Ovary (tissue), 9 donors: Measurements from ENCODE around the gene DMWD. TPM values are rescaled to one million over a fixed set of nuclear protein-coding genes. Genes with fewer than 3 reads are reported as not detected.
A peak's percentile ranks its signal among the peaks of the same experiment; 100 is the strongest.

ENCODE experiments used
- DNase-seq, 5 donors: peaks; one replicate each; pipeline ENCODE4 v3.0.0-alpha.2; 2019 to 2020
- H3K27ac ChIP-seq, 2 donors: fragments of 200-600 bp; one replicate each; pipeline versions ENCODE4 v1.5.1 to v1.8.0; 2019 to 2022
- H3K27me3 ChIP-seq: fragments of 200-600 bp; one replicate; pipeline ENCODE4 v1.8.0; 2022
- H3K36me3 ChIP-seq: fragments of 200-600 bp; sonication (generic); one replicate; pipeline ENCODE4 v1.5.1; 2019
- H3K4me1 ChIP-seq: one replicate; pipeline ENCODE4 v1.8.1; 2013; ENCODE audit warnings: mild to moderate bottlenecking, moderate library complexity; ENCODE audit not compliant: insufficient read depth
- H3K4me3 ChIP-seq: fragments of 200-600 bp; sonication (generic); one replicate; pipeline ENCODE4 v1.5.1; 2017
- H3K9me3 ChIP-seq, 2 donors: fragments of 200-600 bp in 1 of 2; sonication (generic) in 1 of 2; one replicate each; pipeline versions ENCODE4 v1.5.1 to v1.8.1; 2013 to 2019; ENCODE audit warnings: mild to moderate bottlenecking in 1 of 2, moderate library complexity in 1 of 2
- EP300 ChIP-seq: sonication (generic); formaldehyde crosslinking; IDR thresholded peaks from one replicate; pipeline ENCODE4 v1.6.1; 2017; ENCODE audit warnings: antibody characterized with exemption
- POLR2A ChIP-seq: fragments of 450-650 bp; IDR thresholded peaks from one replicate; pipeline ENCODE4 v1.6.1; 2017; ENCODE audit warnings: antibody characterized with exemption, mild to moderate bottlenecking, moderate library complexity
- WGBS, 3 donors: extraction: QIAGEN DNeasy Blood & Tissue Kit in 1 of 3; methylation state at CpG; one replicate each; pipeline versions ENCODE4 v1.1.5 to v1.1.7; 2013 to 2017; 5-methylcytosine and 5-hydroxymethylcytosine counted together
- intact Hi-C, 4 donors: fragments of 100-400 bp; cut with DNase I; formaldehyde crosslinking; loops; one replicate each; pipeline versions ENCODE4 v1.11.0 to v1.15.1; 2022 to 2023
- polyA plus RNA-seq, 2 donors: library from polyadenylated mRNA; stranded (reverse); fragments of 200-250 nt in 1 of 2; fragments of 350-450 nt in 1 of 2; fragmentation: Illumina TruSeq in 1 of 2; extraction: RNeasy Lipid Tissue Mini Kit (QIAGEN cat#74804) in 1 of 2; gene quantifications; one replicate each; pipeline ENCODE4 v1.2.3, GENCODE V29; 2013 to 2014
- total RNA-seq, 7 donors: library from RNA; depleted of rRNA in 2 of 7; stranded (reverse); fragments of >200 nt in 2 of 7; fragmentation: NEBNext Ultra II Directional in 3 of 7; extraction: Animal tissue kit (Norgen Biotek cat#: 25700) in 3 of 7; gene quantifications; one replicate each; pipeline versions ENCODE4 v1.1.0 to v1.2.4, GENCODE V29; 2016 to 2023
- TF ChIP-seq, protein P1 (sequence below), 3 donors: fragments of 450-650 bp in 2 of 3; fragments of 200-600 bp in 1 of 3; IDR thresholded peaks; one replicate each; pipeline versions ENCODE4 v1.5.1 to v1.8.0; 2016 to 2022; ENCODE audit warnings: antibody characterized with exemption in 3 of 3, mild to moderate bottlenecking in 1 of 3
- donor health status: DM: no; HTN: no; CAD: no; lungs with moderate emphysema.
- donor health status: DM: no; HTN: no; CAD: no.
- donor health status: Bipolar disorder and iron deficiency.
- donor health status: DM: yes; HTN: yes; CAD: no.
- donor health status: DM: no; HTN: no; CAD: no.
- donor health status: DM: yes; HTN: yes; CAD: no.

DMWD gene
- total and polyA plus RNA-seq, 9 donors: 11.4 to 85.4 (median 54.9) TPM

- intact Hi-C loops: loop anchor here in 1 of 4 donors (10.0 kb wide), 1 partner anchor 48 kb away; no protein-coding TSS in a partner anchor
- TF ChIP-seq EP300: no peak
- TF ChIP-seq, protein P1, sequence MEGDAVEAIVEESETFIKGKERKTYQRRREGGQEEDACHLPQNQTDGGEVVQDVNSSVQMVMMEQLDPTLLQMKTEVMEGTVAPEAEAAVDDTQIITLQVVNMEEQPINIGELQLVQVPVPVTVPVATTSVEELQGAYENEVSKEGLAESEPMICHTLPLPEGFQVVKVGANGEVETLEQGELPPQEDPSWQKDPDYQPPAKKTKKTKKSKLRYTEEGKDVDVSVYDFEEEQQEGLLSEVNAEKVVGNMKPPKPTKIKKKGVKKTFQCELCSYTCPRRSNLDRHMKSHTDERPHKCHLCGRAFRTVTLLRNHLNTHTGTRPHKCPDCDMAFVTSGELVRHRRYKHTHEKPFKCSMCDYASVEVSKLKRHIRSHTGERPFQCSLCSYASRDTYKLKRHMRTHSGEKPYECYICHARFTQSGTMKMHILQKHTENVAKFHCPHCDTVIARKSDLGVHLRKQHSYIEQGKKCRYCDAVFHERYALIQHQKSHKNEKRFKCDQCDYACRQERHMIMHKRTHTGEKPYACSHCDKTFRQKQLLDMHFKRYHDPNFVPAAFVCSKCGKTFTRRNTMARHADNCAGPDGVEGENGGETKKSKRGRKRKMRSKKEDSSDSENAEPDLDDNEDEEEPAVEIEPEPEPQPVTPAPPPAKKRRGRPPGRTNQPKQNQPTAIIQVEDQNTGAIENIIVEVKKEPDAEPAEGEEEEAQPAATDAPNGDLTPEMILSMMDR (IDR thresholded peaks at IDR 0.05): no peak
- TF ChIP-seq POLR2A: no peak
- WGBS, 3 donors: 87 to 90% (median 87%) methylated on average over 15 of the region's 15 CpGs
- peak in 4 of 5 donors; percentile 32 to 48 (median 44) for DNase-seq
- H3K27ac ChIP-seq: peak overlapping the region; percentile 94 to 96
- no peaks in the 10 kb centered on the region for H3K27me3 ChIP-seq
- no peaks in the 10 kb centered on the region for H3K9me3 ChIP-seq
- H3K4me1 ChIP-seq: peaks cover 27% of the 10 kb centered on the region
- no peak overlapping the region for H3K4me3 ChIP-seq
- no peaks in the 10 kb centered on the region for H3K36me3 ChIP-seq
These were observed 29.6 kb downstream of the DMWD start for GRCh38 chr19:45762870-45763631.

- intact Hi-C loops: loop anchor here in 1 of 4 donors (10.0 kb wide), 1 partner anchor 47 kb away; no protein-coding TSS in a partner anchor
- TF ChIP-seq, protein P1 (IDR thresholded peaks at IDR 0.05): no peak
- TF ChIP-seq POLR2A (no peak), EP300 (no peak)
- Histone ChIP-seq H3K4me1 (peaks cover 26% of the 10 kb centered on the region), H3K9me3 (no peaks in the 10 kb centered on the region), H3K36me3 (no peaks in the 10 kb centered on the region), H3K27me3 (no peaks in the 10 kb centered on the region), H3K4me3 (no peak overlapping the region), H3K27ac (no peak overlapping the region)
- WGBS, 3 donors: 84 to 92% (median 90%) methylated on average over 16 to 17 of the region's 17 CpGs
- peak in 1 of 5 donors; percentile 34 for DNase-seq
These were observed 30.9 kb downstream of the DMWD start for GRCh38 chr19:45761714-45762113.

GRCh38 chr19:45758921-45759320, 33.7 kb downstream of the DMWD start:
- no peaks in the 10 kb centered on the region for H3K36me3 ChIP-seq
- no peaks in the 10 kb centered on the region for H3K9me3 ChIP-seq
- intact Hi-C loops: no loop called here
- TF ChIP-seq, protein P1 (IDR thresholded peaks at IDR 0.05): no peak
- TF ChIP-seq EP300 (no peak), POLR2A (no peak)
- H3K27ac ChIP-seq: no peak overlapping the region
- WGBS, 3 donors: 77 to 88% (median 82%) methylated on average over 8 to 9 of the region's 9 CpGs
- DNase-seq: no peak
- H3K27me3 ChIP-seq: no peaks in the 10 kb centered on the region
- H3K4me1 ChIP-seq: peaks cover 8% of the 10 kb centered on the region
- H3K4me3 ChIP-seq: no peak overlapping the region

DNA sequence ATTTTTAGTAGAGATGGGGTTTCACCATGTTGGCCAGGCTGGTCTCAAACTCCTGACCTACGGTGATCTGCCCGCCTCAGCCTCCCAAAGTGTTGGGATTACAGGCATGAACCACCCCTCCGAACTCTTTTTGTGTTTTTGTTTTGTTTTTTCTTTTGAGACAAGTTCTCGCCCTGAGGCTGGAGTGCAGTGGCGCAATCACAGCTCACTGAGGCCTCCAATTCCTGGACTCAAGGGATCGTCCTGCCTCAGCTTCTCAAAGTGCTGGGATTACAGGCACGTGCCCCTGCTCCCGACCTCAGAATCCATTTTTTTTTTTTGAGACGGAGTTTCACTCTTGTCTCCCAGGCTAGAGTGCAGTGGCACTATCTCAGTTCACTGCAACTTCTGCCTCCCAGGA, 35.0 kb downstream of the DMWD start:
- 77 to 86% (median 84%) methylated on average over 9 of the region's 9 CpGs for WGBS, 3 donors
- intact Hi-C loops: no loop called here
- Histone ChIP-seq H3K36me3 (no peaks in the 10 kb centered on the region), H3K27me3 (no peaks in the 10 kb centered on the region), H3K27ac (no peak overlapping the region), H3K4me3 (no peak overlapping the region), H3K9me3 (no peaks in the 10 kb centered on the region), H3K4me1 (no peaks in the 10 kb centered on the region)
- TF ChIP-seq POLR2A (no peak), EP300 (no peak)
- TF ChIP-seq, protein P1 (IDR thresholded peaks at IDR 0.05): no peak
- DNase-seq: no peak
